SU-DHL-6 (cell line): ENCODE results near the gene FARS2.

Source experiments
- H2AFZ ChIP-seq: fragments of 200-600 bp; sonication (generic); 2 replicates; pipeline ENCODE4 v1.6.1; 2014; ENCODE audit warnings: low read depth, mild to moderate bottlenecking, moderate library complexity, mixed read lengths, antibody characterized with exemption, low read length; ENCODE audit not compliant: severe bottlenecking
- H3F3A ChIP-seq: fragments of 200-600 bp; shearing (Covaris generic); 2 replicates; pipeline ENCODE4 v1.6.0; 2016; ENCODE audit warnings: antibody characterized with exemption, mild to moderate bottlenecking; ENCODE audit not compliant: insufficient read depth
- H3K27ac ChIP-seq: fragments of 200-600 bp; sonication (generic); 2 replicates; pipeline ENCODE4 v1.5.1; 2016; ENCODE audit warnings: low read depth, mild to moderate bottlenecking, low read length, moderate library complexity, mixed read lengths
- H3K27me3 ChIP-seq: fragments of 200-600 bp; sonication (generic), shearing (Covaris generic); 2 replicates; pipeline ENCODE4 v1.6.0; 2014; ENCODE audit warnings: mild to moderate bottlenecking, low read length
- H3K36me3 ChIP-seq: fragments of 200-600 bp; sonication (generic); 2 replicates; pipeline ENCODE4 v1.6.1; 2014; ENCODE audit warnings: mild to moderate bottlenecking, low read length, mixed read lengths
- H3K4me2 ChIP-seq: fragments of 300-600, 200-600 bp; shearing (Covaris generic), sonication (generic); 2 replicates; pipeline ENCODE4 v1.6.0; 2014; ENCODE audit warnings: low read length, low read depth, mild to moderate bottlenecking; ENCODE audit not compliant: poor library complexity, severe bottlenecking
- H3K4me3 ChIP-seq: fragments of 200-600 bp; sonication (generic); 2 replicates; pipeline ENCODE4 v1.5.1; 2014; ENCODE audit warnings: antibody characterized with exemption, low read length, mild to moderate bottlenecking, mixed read lengths; ENCODE audit not compliant: insufficient read depth, poor library complexity, severe bottlenecking
- H3K79me2 ChIP-seq: fragments of 200-600 bp; sonication (generic); 2 replicates; pipeline ENCODE4 v1.6.1; 2014; ENCODE audit warnings: mild to moderate bottlenecking, low read length, moderate library complexity; ENCODE audit not compliant: insufficient read depth
- H3K9ac ChIP-seq: fragments of 200-600 bp; sonication (generic); 2 replicates; pipeline ENCODE4 v1.7.0; 2014; ENCODE audit warnings: mild to moderate bottlenecking, low read length
- H3K9me2 ChIP-seq: fragments of 200-600 bp; sonication (generic); replicated peaks from 2 replicates; pipeline ENCODE4 v1.6.1; 2014; ENCODE audit warnings: low read length; ENCODE audit not compliant: insufficient read depth
- H3K9me3 ChIP-seq: fragments of 200-600 bp; sonication (generic); 2 replicates; pipeline ENCODE4 v1.6.1; 2014; ENCODE audit warnings: low read length, mixed read lengths; ENCODE audit not compliant: insufficient read depth
- H4K20me1 ChIP-seq: fragments of 200-600 bp; sonication (generic); 2 replicates; pipeline ENCODE4 v1.6.1; 2014; ENCODE audit warnings: low read depth, mild to moderate bottlenecking, antibody characterized with exemption, low read length, moderate library complexity, mixed read lengths
- EZH2phosphoT487 ChIP-seq: fragments of 200-600 bp; sonication (generic), shearing (Covaris generic); conservative IDR thresholded peaks from 2 replicates; pipeline ENCODE4 v1.6.1; 2018; ENCODE audit warnings: mild to moderate bottlenecking, antibody characterized with exemption, low read length, moderate library complexity, mixed read lengths
- TF ChIP-seq, protein P1 (sequence below): fragments of 200-600 bp; sonication (generic); IDR thresholded peaks from one replicate; pipeline ENCODE4 v1.5.1; 2017; ENCODE audit warnings: antibody characterized with exemption, mild to moderate bottlenecking, low read length, moderate library complexity; ENCODE audit not compliant: insufficient read depth, poor library complexity, severe bottlenecking

The FARS2 gene

DNA sequence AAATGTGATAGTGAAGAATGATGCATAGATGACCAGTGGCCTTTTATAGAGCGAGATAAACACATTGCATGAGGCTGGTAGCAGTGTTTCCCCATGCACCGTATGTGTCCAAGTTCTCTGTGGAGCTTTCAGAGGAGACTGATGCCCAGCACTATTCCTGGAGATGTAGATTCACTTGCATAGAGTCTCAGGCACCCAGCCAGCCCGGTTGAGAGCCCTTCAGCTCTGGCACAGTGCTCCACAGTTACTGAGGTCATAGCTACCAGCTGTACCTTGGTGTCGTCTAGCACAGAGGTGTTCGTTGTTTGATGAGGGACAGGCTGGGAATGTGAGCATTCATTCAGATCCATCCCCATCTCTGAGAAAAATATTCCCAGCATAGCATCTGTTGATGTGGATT lies 328.9 kb downstream of the FARS2 start:
- Histone ChIP-seq H3K4me3 (no peak overlapping the region), H3K9me2 (no peaks in the 10 kb centered on the region), H3K27me3 (no peaks in the 10 kb centered on the region), H3K27ac (no peak overlapping the region), H3K4me2 (no peak overlapping the region), H4K20me1 (no peaks in the 10 kb centered on the region), H3F3A (no peaks in the 10 kb centered on the region), H2AFZ (no peak overlapping the region), H3K79me2 (no peaks in the 10 kb centered on the region), H3K36me3 (0 out of 2 replicates have a peak, but pooled peaks cover 5% of the 10 kb centered on the region), H3K9me3 (no peaks in the 10 kb centered on the region; the same call in 1 of the 2 replicates), H3K9ac (no peak overlapping the region)
- no peak for TF ChIP-seq EZH2phosphoT487
- TF ChIP-seq, protein P1, sequence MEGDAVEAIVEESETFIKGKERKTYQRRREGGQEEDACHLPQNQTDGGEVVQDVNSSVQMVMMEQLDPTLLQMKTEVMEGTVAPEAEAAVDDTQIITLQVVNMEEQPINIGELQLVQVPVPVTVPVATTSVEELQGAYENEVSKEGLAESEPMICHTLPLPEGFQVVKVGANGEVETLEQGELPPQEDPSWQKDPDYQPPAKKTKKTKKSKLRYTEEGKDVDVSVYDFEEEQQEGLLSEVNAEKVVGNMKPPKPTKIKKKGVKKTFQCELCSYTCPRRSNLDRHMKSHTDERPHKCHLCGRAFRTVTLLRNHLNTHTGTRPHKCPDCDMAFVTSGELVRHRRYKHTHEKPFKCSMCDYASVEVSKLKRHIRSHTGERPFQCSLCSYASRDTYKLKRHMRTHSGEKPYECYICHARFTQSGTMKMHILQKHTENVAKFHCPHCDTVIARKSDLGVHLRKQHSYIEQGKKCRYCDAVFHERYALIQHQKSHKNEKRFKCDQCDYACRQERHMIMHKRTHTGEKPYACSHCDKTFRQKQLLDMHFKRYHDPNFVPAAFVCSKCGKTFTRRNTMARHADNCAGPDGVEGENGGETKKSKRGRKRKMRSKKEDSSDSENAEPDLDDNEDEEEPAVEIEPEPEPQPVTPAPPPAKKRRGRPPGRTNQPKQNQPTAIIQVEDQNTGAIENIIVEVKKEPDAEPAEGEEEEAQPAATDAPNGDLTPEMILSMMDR, result no peak

DNA sequence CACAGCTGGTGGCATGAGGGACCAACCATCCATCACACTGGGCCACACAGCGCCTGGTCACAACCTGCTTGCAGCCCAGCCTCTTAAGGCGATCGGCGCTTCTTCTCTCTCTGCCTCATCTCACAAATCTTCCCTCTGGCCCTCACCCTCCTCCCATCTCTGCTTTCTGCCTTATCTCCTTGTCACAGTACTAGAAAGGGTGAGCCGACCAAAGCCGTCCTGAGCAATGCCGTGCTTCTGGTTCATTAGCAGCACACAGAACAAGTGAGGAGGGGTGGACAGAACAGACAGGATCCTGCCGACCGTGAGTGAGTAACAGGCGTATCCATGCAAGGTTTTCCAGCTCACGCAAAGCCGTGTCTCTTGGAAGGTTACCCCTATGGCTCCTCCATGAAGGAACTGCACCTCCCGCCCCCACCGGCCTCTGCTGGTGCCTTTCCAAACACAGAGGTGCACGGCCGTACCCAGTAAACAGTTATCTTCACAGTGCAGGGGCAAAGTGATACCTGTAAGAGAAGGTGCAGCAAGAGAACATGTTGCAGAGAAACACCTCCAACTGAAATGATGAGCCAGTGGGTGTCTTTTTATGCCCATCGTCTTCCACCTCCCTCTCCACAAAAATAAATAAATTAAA lies 331.7 kb downstream of the FARS2 start:
- H2AFZ ChIP-seq, result no peak overlapping the region
- H3K27me3 ChIP-seq, result no peaks in the 10 kb centered on the region
- H3K27ac ChIP-seq, result no peak overlapping the region
- no peaks in the 10 kb centered on the region for H3K79me2 ChIP-seq
- TF ChIP-seq, protein P1, result no peak
- no peak for TF ChIP-seq EZH2phosphoT487
- no peak overlapping the region for H3K9ac ChIP-seq
- H3K9me2 ChIP-seq, result no peaks in the 10 kb centered on the region
- no peaks in the 10 kb centered on the region for H4K20me1 ChIP-seq
- H3K4me3 ChIP-seq, result no peak overlapping the region
- H3K4me2 ChIP-seq, result no peak overlapping the region
- no peaks in the 10 kb centered on the region for H3K36me3 ChIP-seq
- no peaks in the 10 kb centered on the region for H3K9me3 ChIP-seq
- no peaks in the 10 kb centered on the region for H3F3A ChIP-seq

DNA sequence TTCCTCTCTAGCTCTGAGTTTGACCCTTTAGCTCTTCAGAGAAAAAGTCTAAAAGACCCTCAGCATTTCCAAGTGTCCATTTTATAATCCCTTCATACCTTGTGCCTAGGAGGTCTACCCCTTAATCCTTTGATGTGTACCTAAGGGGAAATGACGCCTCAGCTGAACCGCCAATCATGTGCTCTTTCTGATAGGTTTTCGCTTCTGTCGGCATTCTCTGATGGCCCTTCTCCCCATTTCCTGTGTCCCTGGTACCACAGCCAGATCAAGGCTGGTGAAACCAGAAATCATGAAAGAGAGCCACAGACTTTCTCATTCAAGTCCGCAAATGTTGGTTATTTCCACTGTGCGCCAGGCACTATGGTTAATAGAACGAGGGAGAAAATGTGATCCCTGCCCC lies 333.9 kb downstream of the FARS2 start:
- Histone ChIP-seq H3K9me3 (no peaks in the 10 kb centered on the region), H3K9ac (no peak overlapping the region), H3F3A (no peaks in the 10 kb centered on the region), H3K36me3 (no peaks in the 10 kb centered on the region), H3K4me2 (no peak overlapping the region), H3K27me3 (no peaks in the 10 kb centered on the region), H3K27ac (no peak overlapping the region), H2AFZ (no peak overlapping the region), H4K20me1 (no peaks in the 10 kb centered on the region), H3K79me2 (no peaks in the 10 kb centered on the region), H3K9me2 (no peaks in the 10 kb centered on the region), H3K4me3 (no peak overlapping the region)
- TF ChIP-seq, protein P1, result no peak
- TF ChIP-seq EZH2phosphoT487, result no peak

DNA sequence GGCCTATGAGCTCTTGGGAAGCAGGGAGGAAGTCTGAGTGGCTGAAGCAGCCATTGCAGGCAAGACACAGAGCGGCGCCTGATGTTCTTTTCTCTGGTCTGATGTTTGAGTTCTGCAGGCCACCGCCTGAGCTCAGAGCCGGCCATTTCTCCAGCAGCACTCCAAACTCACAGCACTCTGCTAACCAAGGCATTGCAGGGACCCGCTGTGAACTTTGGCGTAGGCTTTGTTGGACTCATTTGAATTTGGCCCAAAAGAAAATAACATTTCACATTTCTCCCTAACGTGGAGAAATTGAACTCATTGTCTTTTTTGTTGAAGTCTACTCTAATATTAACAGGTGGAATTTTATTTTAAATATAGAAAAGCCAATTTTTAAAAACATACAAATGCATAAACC lies 336.1 kb downstream of the FARS2 start:
- no peak overlapping the region for H3K4me2 ChIP-seq
- H4K20me1 ChIP-seq, result no peaks in the 10 kb centered on the region
- no peaks in the 10 kb centered on the region for H3K27me3 ChIP-seq
- H3K9ac ChIP-seq, result no peak overlapping the region
- H3F3A ChIP-seq, result no peaks in the 10 kb centered on the region
- TF ChIP-seq, protein P1, result no peak
- TF ChIP-seq EZH2phosphoT487, result no peak
- H3K9me3 ChIP-seq, result no peaks in the 10 kb centered on the region
- no peaks in the 10 kb centered on the region for H3K79me2 ChIP-seq
- no peak overlapping the region for H2AFZ ChIP-seq
- no peaks in the 10 kb centered on the region for H3K36me3 ChIP-seq
- H3K27ac ChIP-seq, result no peak overlapping the region
- H3K9me2 ChIP-seq, result no peaks in the 10 kb centered on the region
- H3K4me3 ChIP-seq, result no peak overlapping the region
